Gastroesophageal sphincter (tissue), 3 donors: Measurements from ENCODE around the gene DENND5B.

Source experiments
- EP300 ChIP-seq: sonication (generic); formaldehyde crosslinking; IDR thresholded peaks from one replicate; pipeline ENCODE4 v1.6.1; 2017; ENCODE audit warnings: antibody characterized with exemption, mild to moderate bottlenecking
- POLR2A ChIP-seq, 2 donors: fragments of 450-650 bp; IDR thresholded peaks; one replicate each; pipeline ENCODE4 v1.6.1; 2017; ENCODE audit warnings: antibody characterized with exemption in 2 of 2, mild to moderate bottlenecking in 2 of 2, moderate library complexity in 1 of 2
- POLR2AphosphoS5 ChIP-seq: sonication (generic); formaldehyde crosslinking; IDR thresholded peaks from one replicate; pipeline ENCODE4 v1.6.1; 2017; ENCODE audit warnings: antibody characterized with exemption
- TF ChIP-seq, protein P1 (sequence below), 4 experiments: fragments of 200-600 bp in 2 of 4; fragments of 450-650 bp in 2 of 4; sonication (generic) in 1 of 4; IDR thresholded peaks; one replicate each; pipeline ENCODE4 v1.5.1; 2017 to 2019; ENCODE audit warnings: antibody characterized with exemption in 4 of 4, mild to moderate bottlenecking in 2 of 4, moderate library complexity in 2 of 4

DNA sequence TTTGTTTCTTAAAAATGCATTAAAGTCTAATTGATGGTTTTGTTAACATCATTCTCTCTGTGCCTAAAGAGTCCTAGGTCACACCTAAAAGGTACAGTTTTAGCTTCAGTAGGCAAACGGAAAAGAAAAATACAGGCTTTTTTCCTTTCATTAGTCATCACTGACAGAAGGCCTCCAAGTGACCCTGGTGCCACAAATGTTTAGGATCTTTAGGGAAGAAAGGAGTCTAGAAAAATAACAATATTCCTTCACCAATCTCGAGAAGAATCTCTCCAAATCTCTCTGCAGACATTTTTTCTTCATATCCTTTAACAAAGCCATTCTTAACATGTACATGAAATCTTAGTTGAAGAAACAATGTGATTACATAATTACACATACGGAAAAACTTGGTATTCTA lies 2.0 kb downstream of the DENND5B start:
- TF ChIP-seq, protein P1, sequence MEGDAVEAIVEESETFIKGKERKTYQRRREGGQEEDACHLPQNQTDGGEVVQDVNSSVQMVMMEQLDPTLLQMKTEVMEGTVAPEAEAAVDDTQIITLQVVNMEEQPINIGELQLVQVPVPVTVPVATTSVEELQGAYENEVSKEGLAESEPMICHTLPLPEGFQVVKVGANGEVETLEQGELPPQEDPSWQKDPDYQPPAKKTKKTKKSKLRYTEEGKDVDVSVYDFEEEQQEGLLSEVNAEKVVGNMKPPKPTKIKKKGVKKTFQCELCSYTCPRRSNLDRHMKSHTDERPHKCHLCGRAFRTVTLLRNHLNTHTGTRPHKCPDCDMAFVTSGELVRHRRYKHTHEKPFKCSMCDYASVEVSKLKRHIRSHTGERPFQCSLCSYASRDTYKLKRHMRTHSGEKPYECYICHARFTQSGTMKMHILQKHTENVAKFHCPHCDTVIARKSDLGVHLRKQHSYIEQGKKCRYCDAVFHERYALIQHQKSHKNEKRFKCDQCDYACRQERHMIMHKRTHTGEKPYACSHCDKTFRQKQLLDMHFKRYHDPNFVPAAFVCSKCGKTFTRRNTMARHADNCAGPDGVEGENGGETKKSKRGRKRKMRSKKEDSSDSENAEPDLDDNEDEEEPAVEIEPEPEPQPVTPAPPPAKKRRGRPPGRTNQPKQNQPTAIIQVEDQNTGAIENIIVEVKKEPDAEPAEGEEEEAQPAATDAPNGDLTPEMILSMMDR (IDR thresholded peaks at IDR 0.05) = no peak
- TF ChIP-seq EP300 (no peak), POLR2AphosphoS5 (no peak), POLR2A (IDR thresholded peaks at IDR 0.05) (no peak)
